HUDEP-2 (cell line): ENCODE measurements around the gene YAE1.
"Not testable (repeated sequence)": the region's sequence is repeated elsewhere in the genome, so short reads cannot be mapped to it uniquely, and the experiment has no call there.

ENCODE experiments used
- DNase-seq, 76 experiments: peaks; one replicate each; lab custom pipeline; 2025; ENCODE audit not compliant: unreplicated experiment in 76 of 76; lab: John Stamatoyannopoulos, UW

YAE1 gene, protein sequence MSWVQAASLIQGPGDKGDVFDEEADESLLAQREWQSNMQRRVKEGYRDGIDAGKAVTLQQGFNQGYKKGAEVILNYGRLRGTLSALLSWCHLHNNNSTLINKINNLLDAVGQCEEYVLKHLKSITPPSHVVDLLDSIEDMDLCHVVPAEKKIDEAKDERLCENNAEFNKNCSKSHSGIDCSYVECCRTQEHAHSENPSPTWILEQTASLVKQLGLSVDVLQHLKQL

DNA sequence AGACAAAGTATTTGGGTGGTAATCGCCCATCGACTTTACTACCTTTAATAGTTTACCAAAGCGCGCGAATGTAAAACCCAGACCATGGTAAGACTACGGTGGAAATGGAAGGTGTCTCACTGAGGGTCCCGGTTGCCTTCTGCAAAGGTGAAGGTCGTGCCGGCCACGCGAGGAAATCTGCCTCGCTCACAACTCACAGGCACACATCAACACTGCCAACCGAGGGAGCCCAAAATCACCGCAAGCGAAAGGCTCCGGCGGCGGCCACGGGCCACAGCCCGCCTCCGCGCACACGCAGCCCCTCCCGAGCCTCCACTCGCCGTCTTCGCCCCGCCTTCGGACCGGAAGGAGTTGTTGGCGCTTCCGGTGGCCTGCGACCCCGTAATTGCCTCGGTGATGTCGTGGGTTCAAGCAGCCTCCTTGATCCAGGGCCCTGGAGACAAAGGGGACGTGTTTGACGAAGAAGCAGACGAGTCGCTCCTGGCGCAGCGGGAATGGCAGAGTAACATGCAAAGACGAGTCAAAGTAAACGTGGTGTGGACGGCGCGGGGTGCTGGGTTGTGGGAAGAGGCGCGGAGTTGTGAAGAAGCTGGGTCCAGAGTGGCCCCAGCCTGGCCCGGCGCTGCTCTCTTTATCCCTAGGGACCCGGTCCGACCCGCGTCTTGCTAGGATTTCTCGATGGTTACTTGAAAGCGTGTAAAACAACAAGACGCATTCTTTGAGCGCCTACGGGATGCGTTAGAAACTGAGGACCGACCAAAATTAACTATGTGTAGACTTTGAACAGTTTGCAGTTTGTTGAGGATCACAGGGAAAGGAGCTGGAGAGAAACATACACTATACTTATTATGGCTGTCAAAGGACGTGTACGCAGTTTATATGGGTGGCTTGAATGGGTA lies at the start of gene YAE1:
Gene YAE1, plus strand, starts transcription at position 382 of the 899 bp plus-strand sequence. Its CDS starts 15 bp downstream, at position 397.
- peak in 75 of 76 experiments; percentile 7 to 96 (median 70) for DNase-seq

- DNase-seq: no peak
These were observed 49.7 kb upstream of the YAE1 start for GRCh38 chr7:39516498-39516897.

- DNase-seq: no peak
These were observed 49.0 kb upstream of the YAE1 start for GRCh38 chr7:39517240-39517639.

DNA sequence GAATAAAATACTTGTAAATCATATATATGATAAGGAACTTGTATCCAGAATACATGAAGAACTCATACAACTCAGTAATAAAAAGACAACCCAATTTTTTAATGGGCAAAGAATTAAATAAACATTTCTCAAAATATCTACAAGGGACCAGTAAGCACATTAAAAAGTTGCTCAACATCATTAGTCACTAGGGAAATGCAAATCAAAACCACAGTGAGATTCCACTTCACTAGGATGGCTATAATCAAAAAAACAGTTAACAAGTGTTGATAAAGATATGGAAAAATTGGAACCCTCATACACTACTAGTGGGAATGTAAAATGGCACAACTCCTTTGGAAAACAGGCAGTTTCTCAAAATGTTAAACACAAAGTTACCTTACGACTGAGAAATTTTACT lies 40.3 kb upstream of the YAE1 start:
- no peak for DNase-seq

DNA sequence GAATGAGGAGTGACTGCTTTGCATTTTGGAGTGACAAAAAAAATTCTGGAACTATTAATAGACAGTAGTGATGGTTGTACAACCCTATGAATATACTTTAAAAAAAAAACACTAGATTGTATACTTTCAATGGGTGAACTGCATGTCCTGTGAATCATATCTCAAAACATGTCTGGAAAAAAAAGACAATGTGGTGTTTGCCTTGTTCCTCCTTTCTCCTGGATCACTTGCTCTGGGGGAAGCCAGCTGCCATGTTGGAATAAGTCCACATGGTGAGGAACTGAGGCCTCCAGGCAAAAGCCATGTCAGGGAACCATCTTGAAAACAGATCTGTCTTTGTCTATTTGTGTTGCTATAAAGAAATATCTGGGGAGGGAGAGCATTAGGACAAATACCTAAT lies 39.5 kb upstream of the YAE1 start:
- no peak for DNase-seq

DNA sequence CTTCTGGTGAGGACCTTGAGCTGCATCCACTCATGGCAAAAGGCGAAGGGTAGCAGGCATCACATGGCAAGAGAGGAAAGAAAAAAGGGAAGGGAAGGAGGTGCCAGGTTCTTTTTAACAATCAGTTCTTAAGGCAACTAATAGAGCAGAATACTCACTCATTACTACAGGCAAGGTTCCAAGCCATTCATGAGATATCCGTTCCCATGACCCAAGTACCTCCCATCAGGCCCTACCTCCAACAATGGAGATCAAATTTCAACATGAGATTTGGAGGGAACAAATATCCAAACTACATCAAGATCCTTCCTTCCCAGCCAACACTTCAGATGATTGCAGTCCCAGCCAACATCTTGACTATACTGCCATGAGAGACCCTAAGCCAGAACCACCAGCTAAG lies 38.9 kb upstream of the YAE1 start:
- no peak for DNase-seq

- DNase-seq: no peak
These were observed 38.3 kb upstream of the YAE1 start for GRCh38 chr7:39527951-39528350.

DNA sequence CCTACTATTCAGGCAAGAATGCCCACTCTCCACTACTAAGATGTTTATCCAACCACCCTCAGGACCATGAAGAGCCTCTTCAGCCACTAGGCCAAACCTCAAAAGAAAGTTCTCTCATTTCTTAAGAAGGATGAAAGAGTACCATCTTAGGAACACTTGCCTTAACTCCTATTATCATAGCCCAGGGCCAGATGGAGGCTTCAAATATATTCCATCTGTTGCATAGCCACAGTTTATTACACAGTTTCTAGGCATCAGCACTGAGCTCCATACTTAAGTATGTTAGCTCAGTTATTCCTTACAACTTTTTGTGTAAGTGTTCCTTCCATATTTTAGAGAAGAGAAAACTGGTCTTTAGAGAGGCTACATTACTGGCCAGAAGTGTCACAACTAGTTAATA lies 37.4 kb upstream of the YAE1 start:
- DNase-seq: no peak

GRCh38 chr7:39529582-39529981 lies 36.6 kb upstream of the YAE1 start:
- no peak for DNase-seq

DNA sequence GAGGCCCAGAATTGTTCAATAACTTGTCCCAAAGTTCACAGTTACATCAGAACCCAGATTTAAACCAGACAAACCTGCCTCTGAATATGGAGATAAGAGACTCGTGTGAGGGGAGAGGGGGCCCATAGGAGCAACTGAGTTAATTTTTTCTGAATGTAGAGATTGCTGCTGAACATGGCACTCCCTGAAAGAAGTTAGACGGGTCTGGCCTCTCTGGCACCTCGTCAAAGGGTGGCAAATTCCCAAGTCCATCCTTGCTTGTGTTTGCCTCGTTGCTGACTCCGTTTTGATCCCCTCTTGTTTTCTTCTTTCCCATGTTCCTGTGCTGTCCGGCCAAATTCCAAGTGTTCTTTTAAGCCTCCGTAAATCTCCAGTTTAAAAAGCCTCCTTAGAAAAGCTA lies 35.2 kb upstream of the YAE1 start:
- no peak for DNase-seq

DNA sequence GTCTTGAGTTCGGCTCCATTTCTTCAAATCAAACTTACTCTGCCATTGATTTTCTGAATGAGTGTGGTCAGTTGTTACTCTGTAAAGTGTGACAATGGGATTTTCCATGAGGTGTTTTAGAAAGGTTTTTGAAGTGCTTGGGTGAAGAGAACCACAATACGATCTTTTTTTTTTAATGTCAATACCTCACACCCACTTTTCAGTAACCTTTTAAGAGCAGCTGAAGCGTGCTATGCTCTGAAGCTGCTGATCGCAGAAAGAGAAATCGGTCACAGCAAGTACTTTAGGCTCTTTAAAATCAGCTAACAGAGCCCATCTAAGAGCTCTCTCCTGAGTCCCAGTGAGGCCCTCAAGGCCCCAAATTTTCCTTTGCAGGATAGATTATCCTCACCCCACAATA lies 34.4 kb upstream of the YAE1 start:
- DNase-seq: no peak

DNA sequence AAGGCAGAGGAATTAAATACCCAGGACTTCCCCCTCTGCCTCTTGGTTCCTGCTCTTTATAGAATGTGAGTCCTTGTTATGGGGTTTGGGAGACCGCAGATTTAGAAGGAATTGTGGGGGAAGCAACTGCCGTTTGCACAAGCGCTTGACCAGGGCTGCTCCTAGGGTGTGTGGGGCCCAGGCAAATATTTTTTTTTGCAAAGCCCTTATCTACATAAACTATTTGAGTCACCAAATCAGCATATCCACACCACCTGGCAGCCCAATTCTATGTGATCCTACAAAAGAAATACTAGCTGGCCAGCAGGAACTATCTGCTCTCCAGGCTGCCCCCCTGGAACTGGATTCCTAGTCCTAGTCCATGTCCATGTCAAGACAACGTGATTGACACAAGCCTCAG lies 33.4 kb upstream of the YAE1 start:
- no peak for DNase-seq

DNA sequence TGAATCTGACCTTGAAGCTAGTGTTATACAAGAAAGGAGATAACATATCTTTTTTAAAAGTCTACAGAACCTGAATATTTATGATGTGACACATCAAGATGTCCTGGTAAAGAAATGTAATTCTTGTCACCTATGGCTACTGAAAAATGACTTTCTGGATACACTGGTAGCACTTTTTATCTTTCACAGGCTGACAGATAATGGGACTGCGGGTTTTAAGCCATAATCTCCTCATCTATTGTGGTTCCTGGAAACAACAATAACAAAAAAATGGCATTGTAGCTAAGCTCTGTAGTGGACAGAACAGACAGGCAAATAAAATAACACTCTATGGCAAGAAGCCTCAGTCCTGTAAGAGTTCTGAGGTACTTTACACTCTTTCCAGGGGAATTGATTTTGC lies 31.6 kb upstream of the YAE1 start:
- DNase-seq: no peak

GRCh38 chr7:39535064-39535463 lies 31.1 kb upstream of the YAE1 start:
- no peak for DNase-seq

DNA sequence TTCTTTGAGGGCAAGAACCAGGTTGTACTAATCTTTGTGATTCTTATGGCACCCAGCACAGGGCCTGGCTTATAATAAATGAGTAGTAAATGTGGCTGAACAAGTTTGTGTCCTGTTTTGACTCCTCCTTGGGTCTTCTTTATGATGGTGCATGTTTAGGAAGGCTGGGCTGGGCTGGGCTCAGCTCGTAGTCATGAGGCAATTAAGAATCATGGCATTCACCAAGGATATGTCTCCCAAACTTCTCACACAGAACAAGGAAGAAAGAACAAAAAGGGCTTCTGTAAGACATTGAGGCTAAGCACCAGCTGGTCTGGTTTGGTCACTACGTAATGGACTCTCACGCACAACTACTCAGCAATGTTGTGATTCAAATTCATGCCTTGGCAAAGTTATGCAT lies 30.5 kb upstream of the YAE1 start:
- no peak for DNase-seq

DNA sequence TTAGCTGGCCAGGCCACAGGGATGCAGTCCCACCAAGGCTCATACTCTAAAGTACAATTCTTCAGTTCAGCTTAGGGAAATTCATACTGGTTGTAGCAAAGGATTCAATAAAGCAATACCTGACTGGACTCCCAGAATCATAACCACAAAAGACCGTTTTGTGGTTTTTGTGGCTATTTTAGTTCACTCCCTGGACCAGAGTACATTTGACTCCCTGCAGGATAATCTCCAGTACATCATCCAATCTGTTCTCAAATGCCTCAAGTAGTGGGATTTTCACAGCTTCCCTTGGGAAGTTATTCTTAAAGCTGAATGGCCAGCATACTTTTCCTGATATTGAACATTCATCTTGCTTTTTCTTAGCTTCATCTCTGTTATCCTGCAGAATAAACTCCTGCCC lies 29.3 kb upstream of the YAE1 start:
- no peak for DNase-seq

GRCh38 chr7:39539816-39540215 lies 26.4 kb upstream of the YAE1 start:
- DNase-seq: no peak

GRCh38 chr7:39540320-39540719 lies 25.9 kb upstream of the YAE1 start:
- no peak for DNase-seq

DNA sequence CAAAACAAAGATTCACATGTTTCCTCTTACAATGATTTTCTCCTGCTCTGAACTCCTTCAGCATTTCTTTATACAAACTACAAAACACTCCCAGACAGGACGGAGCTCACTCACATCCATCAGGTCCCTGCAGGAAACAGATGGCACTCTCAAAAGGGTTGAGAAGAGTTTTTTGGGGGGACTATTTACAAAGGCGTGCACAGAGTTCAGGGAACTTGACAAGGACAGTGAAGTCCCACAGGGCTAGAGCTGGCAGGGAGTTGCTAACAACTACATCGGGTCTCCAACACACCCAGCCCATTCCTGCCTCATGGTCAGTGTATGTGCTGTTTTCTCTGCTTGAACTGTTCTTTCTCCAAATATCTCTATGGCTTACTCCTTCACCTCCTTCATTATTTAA lies 24.7 kb upstream of the YAE1 start:
- DNase-seq: no peak

DNA sequence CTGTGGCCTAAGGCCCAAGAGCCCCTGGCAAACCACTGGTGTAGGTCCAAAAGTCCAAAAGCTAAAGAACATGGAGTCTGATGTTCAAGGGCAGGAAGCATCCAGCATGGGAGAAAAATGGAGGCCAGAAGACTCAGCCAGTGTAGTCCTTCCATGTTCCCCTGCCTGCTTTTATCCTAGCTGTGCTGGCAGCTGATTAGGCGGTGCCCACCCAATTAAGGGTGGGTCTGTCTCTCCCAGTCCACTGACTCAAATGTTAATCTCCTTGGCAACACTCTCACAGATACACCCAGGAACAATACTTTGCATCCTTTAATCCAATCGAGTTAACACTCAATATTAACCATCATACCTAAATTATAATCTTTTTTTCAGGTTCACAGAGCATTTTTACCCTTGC lies 21.4 kb upstream of the YAE1 start:
- DNase-seq: not testable (repeated sequence)

- no peak for DNase-seq
These were observed 18.9 kb upstream of the YAE1 start for GRCh38 chr7:39547336-39547735.

- DNase-seq: no peak
These were observed 15.8 kb upstream of the YAE1 start for GRCh38 chr7:39550411-39550810.
